CD1c-positive myeloid dendritic cell (primary cell): ENCODE data around the gene SCN1A.
A peak's percentile ranks its signal among the peaks of the same experiment; 100 is the strongest.

ENCODE experiments used
- DNase-seq: peaks from one replicate; pipeline ENCODE4 v3.0.0-alpha.2; 2016; ENCODE audit errors: extremely low spot score

The SCN1A gene

DNA sequence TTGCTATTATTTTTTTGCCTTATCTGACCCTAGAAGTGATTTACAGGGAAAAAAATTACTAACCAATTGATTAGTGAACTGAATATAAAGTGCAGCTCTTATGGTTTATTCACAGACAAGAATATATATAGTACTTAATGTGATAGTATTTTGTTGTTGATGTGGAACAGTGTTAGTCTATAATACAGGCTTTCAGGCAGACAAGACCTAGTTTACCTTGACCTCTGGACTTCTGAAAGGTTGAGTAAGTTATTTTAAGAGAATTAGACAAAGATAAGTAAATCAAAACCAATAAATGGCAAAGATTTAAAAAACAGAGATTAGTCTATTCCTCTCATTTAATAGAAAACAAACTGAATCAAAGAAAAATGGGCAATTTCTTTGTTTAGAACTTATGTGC, 46.0 kb downstream of the SCN1A start:
- DNase-seq = no peak

DNA sequence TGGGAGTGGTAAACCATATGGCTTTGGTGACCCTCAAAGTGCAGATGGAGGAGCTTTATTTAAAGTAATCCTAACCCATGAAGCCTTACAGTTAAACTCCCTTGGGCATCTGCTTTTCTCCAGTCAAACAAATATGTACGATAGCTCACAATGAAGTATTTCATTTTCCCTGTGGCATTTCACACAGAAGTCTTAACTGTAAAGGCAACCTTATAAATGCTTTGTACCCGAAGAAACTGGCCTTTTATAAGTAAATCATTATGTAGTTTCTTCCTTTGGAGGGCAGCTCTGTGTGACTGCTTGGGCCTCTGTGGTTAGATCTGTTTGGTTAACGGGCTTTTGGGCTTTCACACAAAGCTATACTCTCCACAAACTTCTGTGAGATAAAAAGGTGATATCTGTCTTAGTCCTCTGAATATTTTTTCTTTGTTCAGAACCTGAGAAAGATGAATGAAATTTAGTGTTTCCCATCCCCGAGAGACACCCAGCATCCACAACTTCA, 46.6 kb downstream of the SCN1A start:
- DNase-seq = no peak

DNA sequence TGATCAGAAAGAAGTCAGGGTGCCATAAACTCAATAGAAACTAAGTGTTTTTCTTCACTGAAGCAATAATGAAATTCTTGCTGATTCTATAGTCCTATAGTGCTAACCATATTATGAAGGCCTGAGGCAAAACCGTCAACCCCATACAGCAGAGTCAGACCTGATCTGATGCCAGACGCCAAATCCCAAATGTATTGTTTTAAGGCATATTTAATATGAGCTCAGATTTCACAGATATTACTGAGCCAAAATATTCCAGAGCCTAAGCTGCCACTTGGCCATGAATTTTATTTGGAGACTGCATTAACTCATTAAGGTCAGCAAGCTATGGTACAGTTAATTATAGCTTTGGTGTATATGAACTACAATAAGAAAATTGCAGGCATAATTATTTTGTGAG, 53.4 kb downstream of the SCN1A start:
- DNase-seq = no peak

DNA sequence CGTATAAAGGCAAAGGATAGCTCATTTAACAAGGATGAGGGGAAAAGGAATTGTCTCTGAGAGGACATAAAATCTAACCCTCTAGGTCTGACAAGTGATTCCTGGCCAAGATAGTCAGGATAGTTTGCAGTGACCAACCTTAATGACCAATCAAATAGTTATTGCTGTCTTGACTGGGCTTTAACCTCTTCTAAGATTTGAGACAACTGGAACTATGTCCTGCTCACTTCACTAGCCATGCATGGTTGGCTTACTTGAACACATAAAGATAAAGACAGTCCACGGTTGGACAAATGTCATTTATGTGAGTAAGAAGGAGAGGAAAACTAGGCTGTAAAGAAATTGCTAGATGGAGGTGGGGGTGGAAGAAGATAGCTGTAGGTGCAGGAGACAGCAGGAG, 53.8 kb downstream of the SCN1A start:
- no peak for DNase-seq

DNA sequence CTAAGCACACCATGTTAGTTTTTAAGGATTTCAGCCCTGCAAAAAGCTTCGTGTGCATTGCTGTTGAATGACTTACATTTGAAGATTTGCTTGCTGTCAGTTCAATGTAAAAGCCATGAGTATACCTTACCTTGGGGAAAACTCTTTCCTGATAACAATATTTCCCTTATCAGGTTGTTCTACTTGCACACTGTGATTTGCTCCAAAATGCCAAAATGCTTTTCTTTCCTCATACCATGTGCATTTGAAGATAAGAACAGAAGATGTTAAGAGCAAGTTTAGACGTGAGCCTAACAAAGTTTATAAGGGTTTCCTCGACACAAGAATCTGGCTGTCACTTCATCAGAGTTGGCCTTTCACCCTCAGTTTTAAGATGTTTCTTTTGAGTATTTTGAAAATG, 57.6 kb downstream of the SCN1A start:
- no peak for DNase-seq

DNA sequence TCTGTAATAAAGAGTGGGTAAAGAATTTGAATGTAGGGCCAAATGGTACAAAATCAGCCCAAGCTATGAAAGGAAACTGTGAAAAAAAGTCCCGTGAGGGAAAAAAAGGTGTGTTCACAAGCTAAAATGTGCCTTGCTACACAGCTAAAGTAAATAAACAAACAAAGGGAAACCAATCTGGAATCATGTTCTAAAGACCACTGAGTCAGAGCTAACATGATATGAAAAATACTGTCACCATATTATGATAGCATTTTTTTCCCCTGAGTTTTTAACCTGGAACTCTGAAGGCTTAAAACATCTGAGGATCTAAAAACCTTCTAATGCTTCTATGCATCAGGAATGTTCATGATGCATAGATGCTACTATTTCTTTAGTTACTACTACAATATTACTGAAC, 58.8 kb downstream of the SCN1A start:
- no peak for DNase-seq

DNA sequence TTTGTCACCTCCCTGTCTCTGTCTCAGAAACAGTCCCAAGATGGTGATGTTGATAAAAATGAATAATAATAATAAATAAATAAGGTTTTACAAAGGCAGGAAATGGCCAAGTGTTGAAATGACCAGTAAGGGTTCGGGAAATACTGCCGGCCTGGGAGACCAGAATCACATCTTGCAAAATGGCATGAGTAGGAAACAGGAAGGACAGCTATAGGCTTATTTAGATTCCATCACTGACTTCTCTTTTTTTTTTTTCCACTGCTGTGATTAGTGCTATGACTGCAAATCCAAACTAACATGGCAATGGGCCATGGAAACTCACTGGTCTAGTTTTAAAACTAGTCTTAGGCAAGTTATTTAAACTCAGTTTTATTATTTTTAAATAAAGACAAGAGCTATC, 60.6 kb downstream of the SCN1A start:
- peak; percentile 44 for DNase-seq

DNA sequence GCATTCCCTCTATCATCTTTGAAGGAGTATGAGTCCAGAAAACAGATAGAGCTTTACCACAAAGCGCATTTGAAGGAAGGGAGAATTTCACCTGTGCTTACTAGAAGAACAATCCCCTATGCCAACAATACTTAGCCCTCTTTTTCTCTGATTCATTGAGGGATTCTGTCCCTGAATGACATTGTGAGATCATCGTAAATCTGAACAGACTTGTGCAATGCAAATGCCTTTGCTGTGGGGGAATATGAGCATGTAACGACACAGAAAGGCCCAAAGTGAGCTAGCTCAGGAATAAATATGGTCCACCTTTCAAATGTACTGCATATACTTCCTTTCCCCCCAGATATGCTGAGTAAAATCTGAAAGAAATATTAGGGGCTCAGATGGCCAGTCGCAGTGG, 67.6 kb downstream of the SCN1A start:
- no peak for DNase-seq

DNA sequence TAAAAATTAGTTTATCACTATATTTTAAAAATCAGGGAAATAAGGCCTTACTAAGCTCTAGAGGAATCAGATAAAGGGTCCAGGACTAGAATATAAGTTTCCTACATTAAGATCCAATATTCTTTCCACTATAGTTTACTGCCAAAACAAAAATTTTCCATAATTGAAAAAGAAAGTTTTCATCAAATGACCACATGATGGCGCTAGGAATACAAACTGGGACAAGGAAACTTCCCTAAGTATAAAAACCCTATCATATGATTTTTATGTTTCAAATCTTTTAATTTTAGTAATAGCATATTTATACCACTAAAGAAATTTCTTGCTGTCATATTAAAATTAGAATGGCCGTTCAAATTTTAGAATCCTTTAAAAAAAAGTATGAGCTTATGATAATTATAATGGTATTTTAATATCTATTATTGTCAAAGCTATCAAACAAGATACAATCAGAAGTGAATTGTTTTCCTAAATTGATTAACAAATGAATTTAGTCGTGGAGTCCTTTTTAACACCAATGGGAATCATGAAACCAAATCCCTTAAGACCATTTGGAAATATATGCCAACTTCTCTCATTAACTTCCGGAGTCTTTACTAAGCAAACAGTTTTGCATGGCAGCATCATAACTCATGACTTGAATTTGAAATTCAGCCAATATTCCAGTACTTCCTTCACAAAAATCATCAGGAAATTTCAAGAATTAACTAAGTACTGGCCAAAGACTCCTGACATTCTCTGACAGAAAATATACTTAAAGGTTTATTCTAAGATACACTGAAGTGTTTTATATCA, 70.3 kb downstream of the SCN1A start:
- peak; percentile 58 for DNase-seq

DNA sequence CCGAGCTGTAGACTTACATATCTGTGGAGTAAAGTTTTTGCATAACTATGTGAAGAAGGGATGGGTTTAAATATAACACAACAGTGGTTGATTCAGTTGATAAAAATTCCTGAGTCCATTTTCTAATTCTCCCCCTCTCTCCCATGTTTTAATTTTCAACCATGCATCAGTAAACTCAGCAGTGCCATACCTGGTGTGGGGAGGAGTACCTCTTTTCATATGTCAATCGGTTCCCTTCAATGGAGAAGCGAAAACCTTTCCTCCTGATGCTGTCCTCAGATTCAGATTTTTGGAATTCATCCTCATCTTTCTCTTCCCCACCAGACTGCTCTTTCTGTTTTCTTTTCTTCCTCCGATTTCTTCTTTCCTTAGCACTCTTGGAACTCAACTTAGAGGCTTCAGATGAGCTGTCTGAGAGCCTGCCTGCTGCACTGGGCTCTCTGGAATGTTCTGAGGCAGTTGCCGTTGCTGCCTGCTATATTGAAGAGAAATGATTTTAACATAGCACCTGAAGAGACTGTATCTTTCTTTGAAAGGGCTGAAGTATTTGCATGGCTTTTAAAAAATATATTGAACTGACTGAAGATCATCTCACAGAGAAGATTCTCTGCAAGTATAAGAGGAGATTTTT, 82.9 kb downstream of the SCN1A start:
- DNase-seq = no peak

DNA sequence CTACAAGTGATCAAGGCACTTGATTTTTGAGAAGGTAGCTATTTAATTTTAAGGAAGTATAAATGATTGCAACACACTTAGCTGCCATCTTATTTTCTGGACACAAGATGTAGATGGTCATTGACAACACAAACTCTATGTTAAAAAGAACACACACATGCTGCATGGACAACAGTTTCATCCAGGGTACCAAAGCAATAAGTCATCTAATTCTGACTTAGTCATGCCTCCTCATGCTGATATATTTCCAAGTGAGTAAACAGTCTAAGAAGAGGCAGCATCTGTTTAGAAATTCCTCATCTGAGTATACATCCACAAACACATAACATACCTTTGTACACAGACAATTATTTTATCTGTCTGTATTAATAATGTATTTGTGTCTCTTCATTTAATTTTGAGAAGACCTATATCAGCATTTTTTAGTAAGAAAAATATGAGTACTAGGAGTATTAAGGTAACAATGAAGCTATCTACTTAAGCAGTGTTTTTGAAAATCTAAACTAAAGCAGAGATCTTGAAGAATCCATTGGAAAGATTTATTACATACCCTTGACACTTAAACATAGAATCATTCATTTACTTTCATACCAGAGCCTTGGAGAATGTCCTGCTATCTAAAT, 84.9 kb downstream of the SCN1A start:
- no peak for DNase-seq

DNA sequence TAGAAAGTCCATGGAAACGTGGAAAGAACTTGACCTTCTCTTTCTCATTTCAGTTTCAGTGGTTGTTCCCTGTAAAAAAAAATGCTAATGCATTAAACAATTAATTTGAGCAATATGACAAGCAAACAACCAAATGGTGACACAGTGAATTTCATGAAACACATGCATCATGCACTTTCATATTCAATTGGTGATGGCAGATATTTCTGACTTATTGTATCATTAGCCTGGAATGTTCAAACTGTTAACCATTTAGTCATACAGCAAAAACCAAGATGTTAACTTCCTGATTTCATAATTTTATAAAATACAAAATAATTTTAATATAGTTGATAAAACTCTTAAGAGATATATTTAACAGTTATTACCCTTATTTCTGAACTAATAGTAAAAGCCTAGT, 85.5 kb downstream of the SCN1A start:
- no peak for DNase-seq

DNA sequence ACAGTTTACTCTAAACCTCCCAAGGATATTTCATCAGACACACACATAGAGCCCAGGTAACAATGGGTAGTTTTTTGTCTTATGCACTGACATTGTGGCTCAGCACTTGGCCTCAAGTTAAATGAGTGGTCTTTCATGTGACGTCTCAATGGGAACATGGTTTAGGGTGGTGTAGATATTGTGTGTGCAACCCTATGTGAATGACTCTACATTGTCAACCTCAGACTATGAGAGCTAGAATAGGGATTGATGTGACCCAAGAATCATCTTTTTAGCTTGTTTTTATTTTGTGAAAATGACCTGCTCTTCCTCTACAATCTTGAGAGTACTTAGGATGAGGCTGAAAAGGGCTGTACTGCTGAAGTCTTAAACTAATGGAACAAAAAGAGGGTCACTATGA, 86.2 kb downstream of the SCN1A start:
- no peak for DNase-seq

DNA sequence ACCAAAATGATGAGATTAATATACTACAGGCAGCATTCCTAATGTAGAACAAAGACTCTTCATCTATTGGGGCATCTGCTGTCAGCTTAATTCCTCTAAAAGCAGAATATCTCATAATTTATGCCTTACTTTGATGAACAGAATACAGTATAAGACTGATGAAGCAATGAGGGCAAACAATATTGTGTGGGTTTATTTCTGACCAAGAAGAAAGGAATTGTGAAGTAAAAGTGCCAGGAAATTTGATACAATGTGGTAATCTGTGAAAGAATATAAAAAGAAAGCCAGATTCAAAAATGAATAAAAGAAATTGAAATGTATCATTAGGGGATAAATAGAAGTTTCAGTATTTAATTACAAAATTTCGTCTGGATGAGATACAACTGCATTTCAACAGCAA, 95.5 kb downstream of the SCN1A start:
- DNase-seq = no peak

DNA sequence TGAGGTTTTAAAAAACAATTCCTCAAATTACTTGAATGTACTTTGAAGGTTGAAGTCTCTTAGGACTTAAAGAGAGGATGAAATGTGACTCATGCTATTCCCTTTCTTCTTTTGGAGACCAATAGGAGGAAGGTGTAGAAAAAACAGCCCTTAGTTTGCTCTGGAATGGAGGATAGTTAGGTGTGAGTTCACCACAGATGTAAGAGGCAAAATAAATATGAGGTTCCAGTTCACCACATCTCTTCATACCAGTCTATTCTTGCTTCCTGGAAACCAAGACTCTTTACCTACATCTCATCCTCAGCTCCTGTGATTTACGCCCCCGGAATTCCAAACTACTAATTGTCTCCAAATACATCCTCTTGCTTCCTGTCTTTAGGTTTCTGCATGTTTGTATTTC, 96.8 kb downstream of the SCN1A start:
- no peak for DNase-seq

DNA sequence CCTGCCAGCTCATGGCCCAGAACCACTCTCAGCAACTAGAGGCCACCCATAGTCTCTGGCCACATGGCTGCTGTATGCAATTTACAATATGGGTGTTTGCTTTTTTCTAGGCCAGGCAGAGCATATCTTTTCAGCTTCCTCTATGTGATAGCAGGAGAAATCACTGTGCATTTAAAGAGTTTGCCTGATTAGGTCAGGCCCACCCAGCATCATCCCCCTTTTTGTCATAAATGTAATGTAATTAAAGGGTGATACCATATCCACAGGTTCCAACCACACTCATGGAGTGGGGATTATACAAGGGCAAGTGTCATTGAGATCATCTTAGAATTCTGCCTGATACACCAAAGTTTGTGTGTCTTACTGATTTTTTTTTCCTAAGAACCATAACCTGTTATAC, 102.5 kb downstream of the SCN1A start:
- DNase-seq = no peak

DNA sequence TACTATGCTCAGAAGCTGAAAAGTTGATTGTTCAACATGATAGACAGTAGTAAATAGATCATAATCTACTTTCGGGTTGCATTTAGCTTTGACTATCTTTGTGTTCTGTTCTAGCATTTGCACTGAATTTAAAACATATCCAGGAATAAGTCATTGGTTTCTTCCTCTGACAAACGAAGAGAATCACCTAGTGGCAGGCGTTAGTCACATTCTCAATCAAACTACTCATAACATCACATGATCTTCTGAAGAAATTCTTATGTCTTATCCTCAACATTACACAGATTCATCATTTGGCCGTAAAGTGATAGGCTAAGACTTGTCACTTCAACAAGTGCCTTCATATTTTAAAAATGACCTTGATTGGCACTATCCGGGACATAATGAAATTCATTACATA, 110.6 kb downstream of the SCN1A start:
- DNase-seq = no peak

DNA sequence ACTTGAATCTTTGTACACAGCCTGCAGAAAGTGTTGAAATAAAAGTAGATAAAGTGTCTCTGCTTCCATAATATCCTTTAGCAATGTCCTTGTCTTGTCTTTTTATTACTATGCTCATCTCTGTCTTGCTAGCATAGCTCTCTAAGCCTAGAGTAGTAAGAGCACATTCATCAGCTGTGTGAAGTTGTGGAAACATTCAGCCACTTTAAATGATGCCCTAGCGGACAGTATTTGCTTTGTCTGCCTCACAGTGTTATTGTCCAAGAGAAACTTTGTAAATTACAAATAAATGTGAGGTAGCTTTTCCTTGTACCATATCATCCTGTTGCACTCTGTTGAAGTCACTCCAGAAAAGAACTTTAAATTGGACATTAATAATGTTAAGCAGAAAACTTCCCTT, 113.9 kb downstream of the SCN1A start:
- DNase-seq = no peak

DNA sequence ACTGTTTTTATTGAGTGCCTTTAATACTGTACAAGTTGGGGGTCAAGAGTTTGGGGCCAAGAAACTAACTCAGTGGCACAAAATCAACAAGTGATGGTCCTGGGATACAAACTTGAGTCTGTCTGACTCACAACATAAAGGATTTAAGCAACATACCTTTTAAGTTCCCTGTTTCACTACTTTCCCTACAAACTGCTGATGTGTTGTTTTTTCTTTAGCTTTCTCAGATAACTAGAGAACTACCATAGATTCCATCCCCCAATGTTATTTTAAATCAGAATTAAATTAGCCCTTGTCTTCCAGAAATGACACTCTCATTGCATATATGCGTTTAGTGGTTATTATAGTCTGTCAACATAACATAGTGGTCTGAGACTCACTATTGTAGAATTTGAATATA, 116.2 kb downstream of the SCN1A start:
- no peak for DNase-seq

DNA sequence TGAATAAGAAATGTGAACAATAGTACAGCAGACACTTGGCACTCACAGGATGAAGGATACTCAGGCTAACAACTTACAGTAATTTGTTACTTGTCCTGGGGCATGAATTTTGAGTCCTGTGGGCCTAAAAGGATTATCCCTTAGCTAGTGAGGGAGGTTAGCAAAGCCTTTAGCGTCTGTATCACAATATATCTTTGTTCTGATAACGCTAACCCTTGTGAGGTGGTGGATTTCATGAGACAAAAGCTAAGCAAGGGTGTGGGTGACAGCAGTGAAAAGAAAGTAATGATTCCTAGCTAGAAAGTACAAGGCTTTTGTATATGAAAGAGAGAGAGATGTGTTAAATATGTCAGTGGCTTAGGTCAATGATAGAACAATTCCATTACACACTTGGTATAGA, 127.4 kb downstream of the SCN1A start:
- no peak for DNase-seq

DNA sequence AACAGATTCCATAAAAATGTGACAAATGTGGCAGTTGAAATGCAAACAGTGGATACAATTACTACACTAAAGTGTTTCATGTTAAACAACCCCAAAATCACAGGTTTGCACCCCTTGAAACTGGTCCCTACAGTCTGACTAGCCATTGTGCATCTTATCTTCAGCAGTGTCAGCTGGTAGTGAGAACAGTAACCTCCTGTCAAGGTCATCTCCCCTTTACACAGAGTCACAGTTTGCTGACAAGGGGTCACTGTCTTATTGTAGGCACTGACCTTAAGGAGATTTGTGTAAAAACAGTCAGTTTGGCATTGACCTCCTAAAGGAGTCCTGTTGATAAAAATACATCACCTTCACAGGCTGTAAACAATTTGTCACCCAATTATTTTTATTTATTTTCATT, 137.0 kb downstream of the SCN1A start:
- no peak for DNase-seq

DNA sequence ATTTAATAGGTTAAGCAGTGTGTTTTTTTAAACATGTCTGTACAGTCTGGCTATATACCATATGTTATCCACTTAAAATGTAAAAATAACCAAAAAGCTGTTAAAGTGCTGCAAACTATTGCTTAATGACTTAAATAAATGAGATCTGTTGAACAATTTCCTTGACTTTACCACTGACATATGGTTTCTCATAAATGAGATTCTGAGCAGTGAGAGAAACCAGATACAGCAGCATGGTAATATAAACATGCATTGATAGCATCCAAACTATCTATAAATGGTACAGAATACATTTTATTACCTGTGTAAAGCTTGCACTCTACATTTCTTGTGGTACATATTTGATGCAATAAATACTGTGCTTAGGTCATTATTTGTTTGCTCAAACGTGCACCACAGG, 138.0 kb downstream of the SCN1A start:
- no peak for DNase-seq

DNA sequence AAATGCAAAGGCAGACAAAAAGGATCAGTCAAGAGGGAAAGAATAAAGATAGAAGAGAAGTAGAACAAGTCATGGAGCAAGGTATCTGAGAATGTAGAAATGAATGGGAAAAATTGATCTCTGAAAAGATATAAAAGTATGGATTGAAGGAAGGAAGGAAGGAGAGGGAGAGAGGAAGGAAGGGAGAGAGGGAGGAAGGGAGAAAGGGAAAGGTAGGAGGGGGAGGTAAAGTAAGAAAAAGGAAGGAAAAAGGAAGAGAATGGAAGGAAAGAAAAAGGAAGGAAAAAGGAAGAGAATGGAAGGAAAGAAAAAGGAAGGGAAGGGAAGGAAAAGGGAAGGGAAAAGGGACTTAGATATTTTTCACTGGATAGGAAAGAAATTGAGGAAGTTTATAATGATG, 142.7 kb downstream of the SCN1A start:
- no peak for DNase-seq
